ENCODE results near the gene COL25A1. TPM values are rescaled to one million over a fixed set of nuclear protein-coding genes. Genes with fewer than 3 reads are reported as not detected.

The COL25A1 gene
- total and polyA plus RNA-seq, 4 donors = 0.61 to 4.4 (median 2.1) TPM

DNA sequence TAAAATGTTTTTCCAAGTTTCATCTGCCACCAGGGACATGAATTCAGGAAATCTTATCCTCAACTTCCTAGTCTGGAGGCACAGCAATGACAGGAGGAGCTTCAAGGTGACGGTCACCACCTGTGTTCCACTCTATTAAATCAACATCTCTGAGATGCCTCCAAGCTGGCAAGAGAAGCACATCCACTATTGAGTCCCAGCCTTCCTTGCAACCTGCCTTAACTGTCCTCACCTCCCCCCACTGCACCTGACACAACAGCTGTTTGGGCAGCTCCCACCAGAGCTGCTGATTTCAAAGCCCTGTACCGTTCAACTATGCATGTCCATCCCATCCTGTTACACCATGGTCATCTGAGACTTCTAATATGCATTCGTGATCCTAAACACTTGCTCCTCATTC lies 123.4 kb downstream of the COL25A1 start:
- H3K9me3 ChIP-seq (ENCODE audit: control insufficient read depth in 4 of 4, low read length in 3 of 4) = no peaks in the 10 kb centered on the region
- no peak overlapping the region for H3K4me3 ChIP-seq (ENCODE audit: low read depth in 1 of 3, low read length in 3 of 3)
- no peaks in the 10 kb centered on the region for H3K36me3 ChIP-seq (ENCODE audit: control insufficient read depth in 4 of 4, insufficient read depth in 3 of 4, low read depth in 1 of 4, low read length in 3 of 4)
- DNase-seq (ENCODE audit: low spot score) = no peak
- TF ChIP-seq ATF3 (IDR thresholded peaks at IDR 0.05) = no peak
- TF ChIP-seq JUND (IDR thresholded peaks at IDR 0.05) = no peak
- TF ChIP-seq NR2F2 (IDR thresholded peaks at IDR 0.05) = no peak
- no peak for TF ChIP-seq EGR1 (IDR thresholded peaks at IDR 0.05; ENCODE audit: low read depth in 2 of 2)
- TF ChIP-seq TAF1 (conservative IDR thresholded peaks at IDR 0.05) = no peak
- TF ChIP-seq HNF4G (IDR thresholded peaks at IDR 0.05) = no peak
- TF ChIP-seq RXRA (IDR thresholded peaks at IDR 0.05) = no peak
- no peak for TF ChIP-seq RAD21 (IDR thresholded peaks at IDR 0.05)
- TF ChIP-seq, protein P1, sequence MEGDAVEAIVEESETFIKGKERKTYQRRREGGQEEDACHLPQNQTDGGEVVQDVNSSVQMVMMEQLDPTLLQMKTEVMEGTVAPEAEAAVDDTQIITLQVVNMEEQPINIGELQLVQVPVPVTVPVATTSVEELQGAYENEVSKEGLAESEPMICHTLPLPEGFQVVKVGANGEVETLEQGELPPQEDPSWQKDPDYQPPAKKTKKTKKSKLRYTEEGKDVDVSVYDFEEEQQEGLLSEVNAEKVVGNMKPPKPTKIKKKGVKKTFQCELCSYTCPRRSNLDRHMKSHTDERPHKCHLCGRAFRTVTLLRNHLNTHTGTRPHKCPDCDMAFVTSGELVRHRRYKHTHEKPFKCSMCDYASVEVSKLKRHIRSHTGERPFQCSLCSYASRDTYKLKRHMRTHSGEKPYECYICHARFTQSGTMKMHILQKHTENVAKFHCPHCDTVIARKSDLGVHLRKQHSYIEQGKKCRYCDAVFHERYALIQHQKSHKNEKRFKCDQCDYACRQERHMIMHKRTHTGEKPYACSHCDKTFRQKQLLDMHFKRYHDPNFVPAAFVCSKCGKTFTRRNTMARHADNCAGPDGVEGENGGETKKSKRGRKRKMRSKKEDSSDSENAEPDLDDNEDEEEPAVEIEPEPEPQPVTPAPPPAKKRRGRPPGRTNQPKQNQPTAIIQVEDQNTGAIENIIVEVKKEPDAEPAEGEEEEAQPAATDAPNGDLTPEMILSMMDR (IDR thresholded peaks at IDR 0.05; ENCODE audit: low read depth, low read length, missing input control) = no peak
- TF ChIP-seq YY1 (IDR thresholded peaks at IDR 0.05) = no peak
- no peak for TF ChIP-seq SP1 (IDR thresholded peaks at IDR 0.05)
- TF ChIP-seq FOXA1 (IDR thresholded peaks at IDR 0.05) = no peak
- no peak for TF ChIP-seq REST (IDR thresholded peaks at IDR 0.05)
- no peak for TF ChIP-seq ZBTB33 (IDR thresholded peaks at IDR 0.05)
- no peak overlapping the region for H3K9ac ChIP-seq (ENCODE audit: low read depth in 1 of 2, low read length in 2 of 2)
- 81% methylated on average over 3 of the region's 3 CpGs for WGBS
- H3K27me3 ChIP-seq (ENCODE audit: control insufficient read depth in 4 of 4, insufficient read depth in 4 of 4, low read length in 3 of 4) = no peaks in the 10 kb centered on the region
- no peaks in the 10 kb centered on the region for H3K4me1 ChIP-seq (ENCODE audit: control insufficient read depth in 4 of 4, insufficient read depth in 4 of 4, low read length in 3 of 4)
- H3K27ac ChIP-seq (ENCODE audit: low read depth in 1 of 2, low read length in 2 of 2) = no peak overlapping the region

DNA sequence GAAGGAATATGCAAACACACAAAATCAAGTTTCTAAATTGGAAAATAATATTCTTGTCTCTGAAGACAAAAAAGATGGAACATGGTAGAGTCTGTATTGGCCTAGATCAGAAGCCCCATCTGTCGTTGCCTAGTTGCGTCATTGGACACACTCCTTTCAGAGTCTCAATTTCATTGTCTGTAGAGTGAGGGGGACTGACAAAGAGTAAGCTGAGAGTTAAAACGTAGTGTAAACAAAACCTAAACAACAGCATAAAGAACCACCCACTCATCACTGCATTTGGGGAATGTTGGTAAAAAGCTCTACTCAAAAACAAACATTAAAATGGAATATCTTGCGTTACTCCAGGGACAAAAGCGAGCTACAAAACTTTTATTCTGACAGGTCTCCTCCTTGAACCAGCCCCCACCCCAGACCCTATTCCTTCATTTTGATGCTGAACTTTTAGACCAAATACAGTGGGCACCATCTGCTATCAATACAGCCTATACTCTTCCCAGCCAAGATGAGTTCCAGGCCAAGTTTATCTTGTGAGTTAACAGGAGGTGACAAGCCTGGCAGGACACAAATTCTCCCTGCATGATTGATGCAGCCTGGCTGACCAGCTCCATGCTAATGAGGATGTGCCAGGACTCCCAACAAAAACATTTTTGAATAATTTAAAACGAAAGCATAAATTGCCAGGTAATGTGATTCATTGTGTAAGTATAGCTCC lies 125.2 kb downstream of the COL25A1 start:
- Histone ChIP-seq H3K4me3 (ENCODE audit: low read depth in 1 of 3, low read length in 3 of 3) (no peak overlapping the region), H3K27me3 (ENCODE audit: control insufficient read depth in 4 of 4, insufficient read depth in 4 of 4, low read length in 3 of 4) (no peaks in the 10 kb centered on the region), H3K9me3 (ENCODE audit: control insufficient read depth in 4 of 4, low read length in 3 of 4) (no peaks in the 10 kb centered on the region), H3K4me1 (ENCODE audit: control insufficient read depth in 4 of 4, insufficient read depth in 4 of 4, low read length in 3 of 4) (no peaks in the 10 kb centered on the region), H3K27ac (ENCODE audit: low read depth in 1 of 2, low read length in 2 of 2) (no peak overlapping the region), H3K36me3 (ENCODE audit: control insufficient read depth in 4 of 4, insufficient read depth in 3 of 4, low read depth in 1 of 4, low read length in 3 of 4) (no peaks in the 10 kb centered on the region), H3K9ac (ENCODE audit: low read depth in 1 of 2, low read length in 2 of 2) (no peak overlapping the region)
- TF ChIP-seq ATF3 (IDR thresholded peaks at IDR 0.05) (no peak), GABPA (IDR thresholded peaks at IDR 0.05 in 1 of 2, conservative IDR thresholded peaks at IDR 0.05 in 1 of 2) (no peak), YY1 (IDR thresholded peaks at IDR 0.05) (no peak), EGR1 (IDR thresholded peaks at IDR 0.05; ENCODE audit: low read depth in 2 of 2) (no peak), FOXA2 (IDR thresholded peaks at IDR 0.05) (no peak), NR2F2 (IDR thresholded peaks at IDR 0.05) (no peak), RXRA (IDR thresholded peaks at IDR 0.05) (no peak), TAF1 (conservative IDR thresholded peaks at IDR 0.05) (no peak), HNF4G (IDR thresholded peaks at IDR 0.05) (no peak), ZBTB33 (IDR thresholded peaks at IDR 0.05) (no peak)
- TF ChIP-seq, protein P1 (IDR thresholded peaks at IDR 0.05; ENCODE audit: low read depth, low read length, missing input control) = no peak
- TF ChIP-seq, protein P2, sequence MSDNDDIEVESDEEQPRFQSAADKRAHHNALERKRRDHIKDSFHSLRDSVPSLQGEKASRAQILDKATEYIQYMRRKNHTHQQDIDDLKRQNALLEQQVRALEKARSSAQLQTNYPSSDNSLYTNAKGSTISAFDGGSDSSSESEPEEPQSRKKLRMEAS (IDR thresholded peaks at IDR 0.05) = no peak
- 74% methylated on average over 6 of the region's 6 CpGs for WGBS
- DNase-seq (ENCODE audit: low spot score) = no peak
